Mesenchymal stem cell (in vitro differentiated cells and primary cell): ENCODE data around the gene CAMTA1.

Experiments
- DNase-seq: peaks from one replicate; pipeline ENCODE4 v3.0.0-alpha.2; 2013
- H2AFZ ChIP-seq: one replicate; pipeline ENCODE4 v1.6.1; 2013; ENCODE audit warnings: low read depth, mild to moderate bottlenecking, control low read depth, inconsistent platforms, low read length, moderate library complexity
- H2AK5ac ChIP-seq: 2 replicates; pipeline ENCODE4 v1.6.1; 2013; ENCODE audit warnings: low read length, moderate library complexity, mild to moderate bottlenecking, inconsistent platforms; ENCODE audit not compliant: severe bottlenecking
- H2BK120ac ChIP-seq: one replicate; pipeline ENCODE4 v1.6.1; 2013; ENCODE audit warnings: low read depth, mild to moderate bottlenecking, inconsistent platforms, low read length, moderate library complexity
- H2BK12ac ChIP-seq, 2 experiments: one replicate each; pipeline ENCODE4 v1.6.1; 2013; ENCODE audit warnings: inconsistent platforms in 2 of 2, low read length in 2 of 2, mild to moderate bottlenecking in 2 of 2, moderate library complexity in 2 of 2, control low read depth in 1 of 2
- H2BK15ac ChIP-seq: one replicate; pipeline ENCODE4 v1.6.1; 2013; ENCODE audit warnings: mild to moderate bottlenecking, low read depth, inconsistent platforms; ENCODE audit not compliant: poor library complexity, severe bottlenecking
- H2BK5ac ChIP-seq: 2 replicates; pipeline ENCODE4 v1.6.1; 2013; ENCODE audit warnings: low read depth, mild to moderate bottlenecking, low read length, control low read depth, inconsistent platforms; ENCODE audit not compliant: poor library complexity, severe bottlenecking
- H3K14ac ChIP-seq, 2 experiments: one replicate each; pipeline ENCODE4 v1.6.1; 2013; ENCODE audit warnings: inconsistent platforms in 2 of 2, low read length in 2 of 2, control low read depth in 1 of 2, mild to moderate bottlenecking in 1 of 2, moderate library complexity in 1 of 2
- H3K18ac ChIP-seq, 2 experiments: one replicate each; pipeline ENCODE4 v1.6.1; 2013; ENCODE audit warnings: inconsistent platforms in 2 of 2, low read length in 2 of 2, control low read depth in 1 of 2, low read depth in 1 of 2, mild to moderate bottlenecking in 1 of 2
- H3K23ac ChIP-seq, 2 experiments: one replicate each; pipeline ENCODE4 v1.6.1; 2013; ENCODE audit warnings: inconsistent platforms in 2 of 2, low read length in 2 of 2, mild to moderate bottlenecking in 2 of 2, moderate library complexity in 2 of 2, control low read depth in 1 of 2
- H3K27ac ChIP-seq: 2 replicates; pipeline ENCODE4 v1.5.1; 2013; ENCODE audit warnings: mild to moderate bottlenecking, moderate library complexity, low read length, control low read depth, inconsistent platforms; ENCODE audit not compliant: poor library complexity, severe bottlenecking
- H3K27me3 ChIP-seq, 2 experiments: 2 replicates each; pipeline versions ENCODE4 v1.6.1 to v1.7.0; 2013; ENCODE audit warnings: low read length in 2 of 2, mild to moderate bottlenecking in 2 of 2, moderate library complexity in 2 of 2, control low read depth in 1 of 2, inconsistent platforms in 1 of 2; ENCODE audit not compliant: control insufficient read depth in 1 of 2, insufficient read depth in 1 of 2
- H3K36me3 ChIP-seq, 2 experiments: 2 replicates each; pipeline versions ENCODE4 v1.6.1 to v1.7.0; 2013; ENCODE audit warnings: low read length in 2 of 2, control low read depth in 1 of 2, inconsistent platforms in 1 of 2, low read depth in 1 of 2, mild to moderate bottlenecking in 1 of 2; ENCODE audit not compliant: insufficient read depth in 2 of 2, control insufficient read depth in 1 of 2
- H3K4ac ChIP-seq, 2 experiments: one replicate each; pipeline ENCODE4 v1.6.1; 2013; ENCODE audit warnings: inconsistent platforms in 2 of 2, low read length in 2 of 2, mild to moderate bottlenecking in 2 of 2, moderate library complexity in 2 of 2, control low read depth in 1 of 2, low read depth in 1 of 2
- H3K4me1 ChIP-seq: 2 replicates; pipeline ENCODE4 v1.6.1; 2013; ENCODE audit warnings: low read depth, low read length, control low read depth; ENCODE audit not compliant: control insufficient read depth, insufficient read depth
- H3K4me2 ChIP-seq: 2 replicates; pipeline ENCODE4 v1.6.1; 2013; ENCODE audit warnings: low read length, mild to moderate bottlenecking, inconsistent platforms; ENCODE audit not compliant: poor library complexity, severe bottlenecking
- H3K4me3 ChIP-seq, 2 experiments: 2 replicates each; pipeline versions ENCODE4 v1.5.1 to v1.7.0; 2013; ENCODE audit warnings: low read length in 2 of 2, mild to moderate bottlenecking in 2 of 2, control low read depth in 1 of 2, low read depth in 1 of 2; ENCODE audit not compliant: insufficient read depth in 1 of 2
- H3K79me1 ChIP-seq: replicated peaks from 2 replicates; pipeline ENCODE4 v1.6.1; 2013; ENCODE audit warnings: mild to moderate bottlenecking, control low read depth, low read length, inconsistent platforms; ENCODE audit not compliant: poor library complexity, severe bottlenecking
- H3K9ac ChIP-seq: 2 replicates; pipeline ENCODE4 v1.7.0; 2013; ENCODE audit warnings: mild to moderate bottlenecking, low read length, moderate library complexity
- H3K9me3 ChIP-seq: 2 replicates; pipeline ENCODE4 v1.7.0; 2013; ENCODE audit warnings: mild to moderate bottlenecking, low read length; ENCODE audit not compliant: control insufficient read depth
- H4K8ac ChIP-seq: one replicate; pipeline ENCODE4 v1.6.1; 2013; ENCODE audit warnings: inconsistent platforms, mild to moderate bottlenecking, low read length, moderate library complexity
- H4K91ac ChIP-seq: one replicate; pipeline ENCODE4 v1.6.1; 2013; ENCODE audit warnings: mild to moderate bottlenecking, low read length, inconsistent platforms
- WGBS: methylation state at CpG from one replicate; pipeline ENCODE4 v1.1.7; 2013; ENCODE audit warnings: mixed read lengths; 5-methylcytosine and 5-hydroxymethylcytosine counted together

The CAMTA1 gene

GRCh38 chr1:7646164-7646563 lies 860.9 kb downstream of the CAMTA1 start:
- DNase-seq, result no peak
- H3K14ac ChIP-seq, result no peak overlapping the region
- H3K23ac ChIP-seq, result no peak overlapping the region
- no peak overlapping the region for H3K4me2 ChIP-seq
- no peak overlapping the region for H3K4ac ChIP-seq
- 95% methylated on average over 3 of the region's 3 CpGs for WGBS
- H2BK120ac ChIP-seq, result no peak overlapping the region
- no peak overlapping the region for H3K27ac ChIP-seq
- peaks cover 6% of the 10 kb centered on the region for H3K9me3 ChIP-seq
- no peak overlapping the region for H4K8ac ChIP-seq
- no peaks in the 10 kb centered on the region for H3K79me1 ChIP-seq
- no peak overlapping the region for H4K91ac ChIP-seq
- no peak overlapping the region for H2AFZ ChIP-seq
- H3K4me3 ChIP-seq, result no peak overlapping the region
- peaks cover 33% of the 10 kb centered on the region for H3K4me1 ChIP-seq
- peaks cover 4 to 67% of the 10 kb centered on the region in 2 experiments for H3K27me3 ChIP-seq
- no peaks in the 10 kb centered on the region for H3K36me3 ChIP-seq
- H3K18ac ChIP-seq, result no peak overlapping the region
- H2BK15ac ChIP-seq, result no peak overlapping the region
- no peak overlapping the region for H2BK12ac ChIP-seq
- H2BK5ac ChIP-seq, result no peak overlapping the region
- H2AK5ac ChIP-seq, result no peak overlapping the region
- H3K9ac ChIP-seq, result no peak overlapping the region

GRCh38 chr1:7646981-7647901 lies 862.0 kb downstream of the CAMTA1 start:
- Histone ChIP-seq H2BK120ac (no peak overlapping the region), H4K91ac (no peak overlapping the region), H3K4me3 (no peak overlapping the region), H4K8ac (no peak overlapping the region), H3K23ac (no peak overlapping the region), H3K9me3 (peaks cover 6% of the 10 kb centered on the region), H3K36me3 (no peaks in the 10 kb centered on the region), H2AFZ (no peak overlapping the region), H3K4me1 (peaks cover 29% of the 10 kb centered on the region), H3K4ac (no peak overlapping the region), H2BK15ac (no peak overlapping the region), H3K27ac (no peak overlapping the region), H3K4me2 (no peak overlapping the region), H3K14ac (no peak overlapping the region), H3K18ac (no peak overlapping the region), H3K79me1 (no peaks in the 10 kb centered on the region), H3K9ac (no peak overlapping the region), H3K27me3 (peaks cover 4 to 71% of the 10 kb centered on the region in 2 experiments), H2BK12ac (peak overlapping the region in 1 of 2 experiments; percentile 35), H2AK5ac (peak overlapping the region; percentile 27), H2BK5ac (no peak overlapping the region)
- DNase-seq, result peak; percentile 42
- WGBS, result 44% methylated on average over 27 of the region's 30 CpGs

GRCh38 chr1:7648761-7649384 lies 863.6 kb downstream of the CAMTA1 start:
- H2AK5ac ChIP-seq, result no peak overlapping the region
- no peak overlapping the region for H3K4me3 ChIP-seq
- no peak overlapping the region for H3K18ac ChIP-seq
- no peak overlapping the region for H2BK15ac ChIP-seq
- no peak overlapping the region for H3K4ac ChIP-seq
- peaks cover 6% of the 10 kb centered on the region for H3K9me3 ChIP-seq
- no peak overlapping the region for H3K9ac ChIP-seq
- DNase-seq, result no peak
- H3K79me1 ChIP-seq, result no peaks in the 10 kb centered on the region
- no peak overlapping the region for H2BK120ac ChIP-seq
- H4K8ac ChIP-seq, result no peak overlapping the region
- no peak overlapping the region for H3K14ac ChIP-seq
- H3K27ac ChIP-seq, result no peak overlapping the region
- 68% methylated on average over 14 of the region's 14 CpGs for WGBS
- H3K27me3 ChIP-seq, result peaks cover 4 to 63% of the 10 kb centered on the region in 2 experiments
- no peak overlapping the region for H3K4me2 ChIP-seq
- no peaks in the 10 kb centered on the region for H3K36me3 ChIP-seq
- peaks cover 14% of the 10 kb centered on the region for H3K4me1 ChIP-seq
- no peak overlapping the region for H2BK12ac ChIP-seq
- no peak overlapping the region for H4K91ac ChIP-seq
- H2AFZ ChIP-seq, result no peak overlapping the region
- H2BK5ac ChIP-seq, result no peak overlapping the region
- H3K23ac ChIP-seq, result no peak overlapping the region

- 65% methylated on average over 10 of the region's 11 CpGs for WGBS
- Histone ChIP-seq H3K23ac (no peak overlapping the region), H3K36me3 (no peaks in the 10 kb centered on the region), H2AK5ac (no peak overlapping the region), H2BK120ac (no peak overlapping the region), H4K91ac (no peak overlapping the region), H3K27me3 (peaks cover 4 to 49% of the 10 kb centered on the region in 2 experiments), H2BK5ac (no peak overlapping the region), H3K4ac (no peak overlapping the region), H3K27ac (no peak overlapping the region), H3K14ac (no peak overlapping the region), H3K18ac (no peak overlapping the region), H3K4me2 (no peak overlapping the region), H3K9ac (no peak overlapping the region), H3K79me1 (no peaks in the 10 kb centered on the region), H3K4me1 (peaks cover 5% of the 10 kb centered on the region), H2BK15ac (no peak overlapping the region), H3K9me3 (no peaks in the 10 kb centered on the region), H3K4me3 (no peak overlapping the region), H4K8ac (no peak overlapping the region), H2AFZ (no peak overlapping the region), H2BK12ac (no peak overlapping the region)
- DNase-seq, result no peak
Observed at GRCh38 chr1:7650801-7651200, 865.5 kb downstream of the CAMTA1 start.
